ENCODE results near the gene RFC5. TPM values are rescaled to one million over a fixed set of nuclear protein-coding genes. Genes with fewer than 3 reads are reported as not detected.
"Not testable (repeated sequence)": the region's sequence is repeated elsewhere in the genome, so short reads cannot be mapped to it uniquely, and the experiment has no call there.

RFC5 gene
- polyA plus RNA-seq, 1 donor = 11.2 TPM

DNA sequence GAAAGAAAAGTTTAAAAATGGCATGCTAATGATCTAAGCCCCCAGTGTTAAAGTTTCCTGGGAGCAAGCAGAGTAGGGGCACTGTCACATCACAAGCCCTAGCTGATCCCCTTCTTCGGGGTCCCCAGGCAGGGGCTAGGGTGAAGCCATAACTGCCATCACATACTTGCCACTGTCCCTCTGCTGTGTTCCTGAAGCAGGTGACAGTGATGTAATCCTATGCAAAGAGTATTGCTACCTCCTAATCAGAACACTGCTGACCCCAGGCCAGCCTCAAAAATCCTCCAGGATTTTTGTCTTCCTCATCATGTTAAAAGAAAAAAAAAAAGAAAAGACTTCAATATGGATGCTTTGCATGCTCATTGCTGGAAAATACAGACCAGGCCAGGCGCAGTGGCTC lies 1.2 kb upstream of the RFC5 start:
- no peak for DNase-seq (ENCODE audit: low read depth)

GRCh38 chr12:118015944-118016343 lies 559 bp upstream of the RFC5 start:
- no peak for DNase-seq (ENCODE audit: low read depth)

- DNase-seq (ENCODE audit: low read depth) = no peak
These were observed 1.4 kb downstream of the RFC5 start for GRCh38 chr12:118017926-118018325.

DNA sequence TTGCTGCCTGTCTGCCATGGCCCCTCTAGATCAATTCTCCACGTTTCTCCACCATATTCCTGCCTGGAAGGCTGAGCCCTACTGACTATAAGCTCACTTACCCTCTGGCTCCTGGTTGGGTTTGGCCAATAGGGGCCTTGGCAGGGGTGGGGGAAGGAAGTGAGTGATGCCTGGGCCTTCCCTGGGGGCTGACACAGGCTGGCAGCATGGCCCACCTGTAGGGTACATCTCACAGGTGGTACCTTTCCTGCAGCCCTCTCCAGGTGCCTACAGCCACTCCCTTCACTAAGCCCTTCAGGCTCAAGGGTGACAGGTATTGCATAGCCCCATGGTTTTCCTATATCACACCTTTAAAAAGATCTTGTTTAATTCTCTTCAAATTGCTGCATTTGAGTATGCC lies 3.5 kb downstream of the RFC5 start:
- DNase-seq (ENCODE audit: low read depth) = no peak

DNA sequence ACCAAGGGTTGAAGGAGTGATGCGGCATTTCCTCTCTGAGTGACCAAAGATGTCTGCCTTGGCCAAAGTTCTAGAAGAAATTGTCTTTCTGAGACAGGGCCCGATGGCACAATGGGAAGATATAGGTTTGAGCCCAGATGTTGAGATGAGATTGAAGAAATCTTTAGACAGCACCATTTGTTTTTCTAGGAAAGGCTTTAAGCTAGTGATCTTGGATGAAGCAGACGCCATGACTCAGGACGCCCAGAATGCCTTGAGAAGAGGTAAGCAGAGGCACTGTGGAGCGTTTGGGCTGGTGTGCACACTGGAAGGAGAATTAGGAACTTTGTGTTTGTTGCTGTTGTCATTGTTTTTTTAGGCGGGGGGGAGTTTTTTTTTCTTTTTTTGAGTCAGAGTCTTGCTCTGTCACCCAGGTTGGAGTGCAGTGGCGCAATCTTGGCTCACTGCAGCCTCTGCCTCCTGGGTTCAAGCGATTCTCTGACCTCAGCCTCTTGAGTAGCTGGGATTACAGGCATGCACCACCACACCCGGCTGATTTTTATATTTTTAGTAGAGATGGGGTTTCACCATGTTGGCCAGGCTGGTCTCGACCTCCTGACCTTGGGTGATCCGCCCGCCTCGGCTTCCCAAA lies 5.7 kb downstream of the RFC5 start:
- DNase-seq (ENCODE audit: low read depth) = not testable (repeated sequence)

GRCh38 chr12:118022728-118023109 lies 6.2 kb downstream of the RFC5 start:
- DNase-seq (ENCODE audit: low read depth) = no peak

DNA sequence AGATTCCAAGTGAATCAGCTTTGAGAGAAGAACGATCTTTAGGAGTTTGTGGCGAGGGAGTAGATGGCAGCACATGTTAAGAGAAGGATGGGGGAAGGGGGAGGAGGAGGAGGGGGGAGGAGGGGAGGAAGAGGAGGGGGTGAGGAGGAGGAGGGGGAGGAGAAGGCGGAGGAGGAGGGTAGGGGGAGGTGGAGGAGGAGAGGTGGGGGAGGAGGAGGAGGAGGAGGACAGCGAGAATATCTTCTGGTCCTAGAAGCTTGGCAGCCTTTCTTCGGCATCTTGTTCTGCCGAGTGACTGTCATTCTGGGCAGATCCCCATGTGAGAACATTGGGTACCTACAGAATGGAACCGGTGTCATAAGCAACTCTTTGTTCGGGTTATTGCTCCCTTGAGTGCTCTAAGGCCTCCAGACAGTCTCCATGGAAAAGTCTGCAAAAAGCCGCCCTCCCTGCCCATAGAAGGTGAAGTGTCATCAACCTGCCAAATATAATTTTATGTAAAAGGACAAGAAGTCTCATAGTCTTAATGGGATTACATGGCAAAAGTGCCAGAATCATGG lies 6.9 kb downstream of the RFC5 start:
- no peak for DNase-seq (ENCODE audit: low read depth)

DNA sequence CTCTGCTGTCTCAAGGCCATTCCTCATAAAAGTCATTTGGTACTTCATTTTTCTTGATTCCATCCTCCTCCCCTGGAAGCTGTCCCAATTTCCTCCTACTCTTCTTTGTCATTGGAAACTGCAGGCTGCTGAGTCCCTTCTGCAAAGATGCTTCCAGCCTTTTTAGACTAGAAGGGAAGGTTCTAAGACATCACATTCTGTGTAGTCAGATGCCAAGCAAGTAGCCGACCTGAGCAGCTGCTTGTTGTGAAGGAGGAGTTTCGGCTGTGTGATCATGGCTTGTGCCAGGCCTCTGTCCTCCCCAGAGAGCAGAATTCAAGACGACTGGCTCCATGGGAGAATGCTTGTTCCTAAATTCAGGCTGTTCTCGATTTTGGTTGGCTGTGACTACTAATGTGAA lies 8.7 kb downstream of the RFC5 start:
- DNase-seq (ENCODE audit: low read depth) = no peak

DNA sequence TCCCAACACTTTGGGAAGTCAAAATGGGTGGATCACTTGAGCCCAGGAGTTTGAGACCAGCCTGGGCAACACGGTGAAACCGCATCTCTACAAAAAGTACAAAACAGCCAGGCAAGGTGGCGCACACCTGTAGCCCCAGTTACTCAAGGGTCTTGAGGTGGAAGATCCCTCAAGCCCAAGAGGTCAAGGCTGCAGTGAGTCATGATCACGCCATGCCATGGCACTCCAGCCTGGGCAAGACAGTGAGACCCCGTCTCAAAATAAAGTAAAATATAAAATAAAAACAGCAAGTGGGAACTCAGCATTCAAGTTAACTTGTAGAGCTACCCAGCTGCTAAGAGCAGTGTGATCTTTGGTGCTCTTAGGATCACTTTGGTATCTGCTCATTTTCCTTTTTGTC lies 12.7 kb downstream of the RFC5 start:
- no peak for DNase-seq (ENCODE audit: low read depth)

GRCh38 chr12:118032188-118032587 lies 15.7 kb downstream of the RFC5 start:
- DNase-seq (ENCODE audit: low read depth) = no peak

DNA sequence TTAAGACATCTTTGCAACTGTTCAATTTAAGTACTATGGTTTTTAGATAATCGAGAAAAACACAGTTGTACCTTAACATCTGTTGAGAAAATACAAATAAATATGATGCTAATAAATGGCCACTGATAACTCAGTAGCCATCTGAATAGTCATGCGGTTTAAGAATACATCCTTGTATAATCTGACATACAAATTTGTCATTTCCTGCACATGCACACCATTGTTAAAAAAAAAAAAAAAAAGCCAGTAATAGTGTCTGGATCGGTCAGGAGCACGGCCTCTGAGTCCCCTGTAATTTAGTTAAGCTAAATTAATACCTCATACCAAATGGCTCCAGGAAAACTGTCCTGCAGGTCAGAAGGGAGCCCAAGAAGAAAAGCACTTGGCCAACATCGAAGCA lies 16.8 kb downstream of the RFC5 start:
- DNase-seq (ENCODE audit: low read depth) = no peak

DNA sequence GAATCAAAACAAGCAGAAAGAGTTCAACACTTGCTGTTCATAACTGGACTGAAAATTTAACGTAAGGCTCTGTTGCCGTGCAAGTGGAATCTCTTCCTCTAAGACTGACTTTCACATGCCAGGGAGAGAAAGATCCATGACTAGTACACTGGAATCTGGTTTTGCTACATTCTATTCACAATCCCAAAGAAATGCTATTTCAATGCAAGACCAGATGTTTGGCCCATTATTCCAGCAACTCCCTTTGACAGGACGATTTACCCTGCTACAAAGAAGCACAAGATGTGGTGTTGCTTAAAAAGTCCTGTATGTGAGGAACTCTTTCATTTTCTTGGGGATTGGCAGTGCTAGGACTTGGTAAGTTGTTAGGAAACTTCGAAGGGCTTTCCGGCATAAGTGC lies 17.4 kb downstream of the RFC5 start:
- no peak for DNase-seq (ENCODE audit: low read depth)

DNA sequence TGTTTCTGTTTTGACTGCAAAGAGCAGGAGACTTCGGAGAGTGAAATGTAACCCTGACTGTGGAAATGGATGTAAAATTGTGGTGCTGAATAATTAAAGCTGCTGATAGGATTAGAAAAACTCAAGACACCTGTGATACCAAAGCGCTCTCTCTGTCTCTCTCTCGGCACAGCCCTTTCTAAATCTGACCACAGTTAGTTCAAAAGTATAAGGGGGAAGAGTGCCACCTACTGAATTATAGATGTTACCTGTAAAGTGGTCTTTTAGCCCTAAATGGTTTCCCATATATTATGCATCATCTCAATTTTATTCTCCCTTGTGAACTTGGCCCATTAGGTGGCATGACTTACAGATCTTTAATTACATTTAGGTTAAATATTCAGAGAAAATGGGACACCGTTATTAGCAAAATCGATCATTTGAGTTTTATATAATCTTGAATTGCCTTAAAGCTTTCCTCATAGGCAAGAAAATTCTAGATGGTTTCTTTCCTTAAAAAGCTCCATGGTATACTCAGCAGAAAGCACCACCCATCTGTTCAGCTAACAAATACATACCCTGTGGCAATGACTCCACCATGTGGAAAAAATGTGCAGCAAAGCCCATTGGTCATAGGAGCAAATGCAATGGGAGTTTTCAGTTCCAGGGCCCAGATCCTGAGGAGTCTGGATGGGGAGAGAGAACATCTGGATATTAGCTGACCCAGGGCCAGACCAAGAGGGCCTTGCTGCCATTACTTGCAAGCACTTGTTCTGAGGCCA lies 18.1 kb downstream of the RFC5 start:
- DNase-seq (ENCODE audit: low read depth) = no peak

- DNase-seq (ENCODE audit: low read depth) = no peak
These were observed 18.9 kb downstream of the RFC5 start for GRCh38 chr12:118035190-118036041.

DNA sequence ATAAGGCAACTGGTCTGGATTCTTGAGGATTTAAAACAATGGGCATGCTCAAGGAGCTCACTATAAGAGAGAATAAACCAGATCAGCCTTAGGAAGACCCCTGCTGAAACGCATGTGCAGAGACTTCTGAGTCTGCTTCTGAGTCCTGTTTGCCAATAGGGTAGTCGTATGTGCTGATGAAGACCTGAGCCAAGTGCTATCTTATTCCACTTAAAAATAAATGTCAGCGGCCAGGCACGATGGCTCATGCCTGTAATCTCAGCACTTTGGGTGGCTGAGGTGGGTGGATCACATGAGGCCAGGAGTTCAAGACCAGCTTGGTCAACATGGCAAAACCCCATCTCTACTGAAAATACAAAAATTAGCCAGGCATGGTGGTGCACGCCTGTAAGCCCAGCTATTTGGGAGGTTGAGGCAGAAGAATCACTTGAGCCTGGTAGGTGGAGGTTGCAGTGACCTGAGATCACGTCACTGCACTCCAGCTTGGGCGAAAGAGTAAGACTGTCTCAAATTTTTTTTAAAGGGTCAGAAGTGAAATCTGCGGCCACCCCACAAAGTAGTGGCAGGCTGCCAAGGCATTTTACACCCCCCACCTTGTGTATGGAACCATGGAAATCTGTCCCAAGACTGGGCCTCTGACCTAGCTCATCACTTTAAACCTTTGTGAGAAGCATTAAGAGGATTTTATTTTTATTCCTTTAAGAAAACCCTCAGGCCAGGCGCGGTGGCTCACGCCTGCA lies 20.3 kb downstream of the RFC5 start:
- no peak for DNase-seq (ENCODE audit: low read depth)

GRCh38 chr12:118038137-118038536 lies 21.6 kb downstream of the RFC5 start:
- no peak for DNase-seq (ENCODE audit: low read depth)

GRCh38 chr12:118042091-118042490 lies 25.6 kb downstream of the RFC5 start:
- no peak for DNase-seq (ENCODE audit: low read depth)

GRCh38 chr12:118044075-118044474 lies 27.6 kb downstream of the RFC5 start:
- no peak for DNase-seq (ENCODE audit: low read depth)

- no peak for DNase-seq (ENCODE audit: low read depth)
These were observed 28.1 kb downstream of the RFC5 start for GRCh38 chr12:118044577-118044976.

DNA sequence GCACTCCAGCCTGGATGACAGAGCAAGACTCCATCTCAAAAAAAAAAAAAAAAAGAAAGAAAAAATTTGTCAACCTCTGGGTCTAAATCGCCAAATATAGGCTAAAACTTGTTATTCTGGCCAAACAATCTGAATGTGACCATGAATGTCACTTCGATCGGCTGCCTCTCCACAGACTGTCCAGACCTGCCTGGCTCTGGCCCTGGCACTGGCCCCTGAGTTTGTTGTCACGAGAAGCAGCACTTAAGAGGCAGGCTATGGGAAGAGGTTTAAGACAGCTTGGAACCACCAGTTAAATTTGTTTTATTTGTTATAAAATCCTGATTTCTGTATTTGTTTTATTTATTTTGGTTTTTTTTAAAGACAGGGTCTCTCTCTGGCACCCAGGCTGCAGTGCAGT lies 29.9 kb downstream of the RFC5 start:
- no peak for DNase-seq (ENCODE audit: low read depth)

Data from forelimb muscle (tissue), 1 donor.